GM18526 (cell line): ENCODE measurements around the gene BAZ2B.
A peak's percentile ranks its signal among the peaks of the same experiment; 100 is the strongest.

Experiments
- POLR2A ChIP-seq: IDR thresholded peaks from 3 replicates; pipeline ENCODE4 v1.6.1; 2011; ENCODE audit not compliant: insufficient read length; ENCODE audit errors: extremely low read depth

Gene BAZ2B

GRCh38 chr2:159635006-159635789, 18.9 kb upstream of the BAZ2B start:
- no peak for TF ChIP-seq POLR2A

DNA sequence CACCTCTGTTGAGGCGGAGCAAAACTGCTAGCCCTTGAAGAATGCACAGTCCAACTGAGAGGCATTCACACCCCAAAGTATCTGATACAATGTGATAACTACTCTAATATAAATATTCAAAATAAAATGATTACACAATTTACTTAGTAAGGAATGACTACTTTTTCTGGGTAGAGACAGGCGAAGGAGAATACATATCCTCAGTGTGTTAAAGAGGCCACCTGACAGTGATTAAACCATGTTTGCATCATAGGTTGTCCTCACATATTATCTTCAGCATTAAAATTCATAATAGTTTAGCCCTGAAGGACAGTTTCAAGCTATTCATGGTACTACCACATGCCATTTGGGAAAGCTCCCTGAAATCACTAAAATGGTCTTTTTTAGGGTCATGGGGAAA, 16.9 kb upstream of the BAZ2B start:
- no peak for TF ChIP-seq POLR2A

GRCh38 chr2:159623436-159623835, 7.1 kb upstream of the BAZ2B start:
- TF ChIP-seq POLR2A, result no peak

GRCh38 chr2:159622966-159623365, 6.6 kb upstream of the BAZ2B start:
- TF ChIP-seq POLR2A, result no peak

- no peak for TF ChIP-seq POLR2A
These were observed 4.4 kb upstream of the BAZ2B start for GRCh38 chr2:159620796-159621195.

GRCh38 chr2:159617646-159618045, 1.3 kb upstream of the BAZ2B start:
- TF ChIP-seq POLR2A, result no peak

DNA sequence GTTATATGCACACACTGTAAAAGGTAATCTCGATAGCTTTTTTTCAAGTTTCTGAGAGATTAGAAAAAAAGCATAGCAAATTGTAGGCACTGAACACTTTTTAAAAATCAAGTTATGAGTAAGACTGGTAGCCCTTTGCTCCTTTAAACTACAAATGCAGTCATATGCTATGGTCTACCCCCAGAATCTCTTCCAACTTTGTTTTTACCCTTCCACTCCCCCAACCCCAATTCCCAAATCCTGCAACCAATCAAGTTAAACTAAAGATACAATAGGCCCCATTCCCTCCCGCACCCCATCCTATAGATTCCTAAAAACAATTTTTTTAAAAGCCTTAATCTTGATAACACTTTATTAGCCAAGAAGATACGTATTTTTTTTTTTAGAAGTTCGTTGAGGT, 752 bp upstream of the BAZ2B start:
- no peak for TF ChIP-seq POLR2A

GRCh38 chr2:159615367-159616285, 722 bp downstream of the BAZ2B start:
- peak; percentile 45 for TF ChIP-seq POLR2A

DNA sequence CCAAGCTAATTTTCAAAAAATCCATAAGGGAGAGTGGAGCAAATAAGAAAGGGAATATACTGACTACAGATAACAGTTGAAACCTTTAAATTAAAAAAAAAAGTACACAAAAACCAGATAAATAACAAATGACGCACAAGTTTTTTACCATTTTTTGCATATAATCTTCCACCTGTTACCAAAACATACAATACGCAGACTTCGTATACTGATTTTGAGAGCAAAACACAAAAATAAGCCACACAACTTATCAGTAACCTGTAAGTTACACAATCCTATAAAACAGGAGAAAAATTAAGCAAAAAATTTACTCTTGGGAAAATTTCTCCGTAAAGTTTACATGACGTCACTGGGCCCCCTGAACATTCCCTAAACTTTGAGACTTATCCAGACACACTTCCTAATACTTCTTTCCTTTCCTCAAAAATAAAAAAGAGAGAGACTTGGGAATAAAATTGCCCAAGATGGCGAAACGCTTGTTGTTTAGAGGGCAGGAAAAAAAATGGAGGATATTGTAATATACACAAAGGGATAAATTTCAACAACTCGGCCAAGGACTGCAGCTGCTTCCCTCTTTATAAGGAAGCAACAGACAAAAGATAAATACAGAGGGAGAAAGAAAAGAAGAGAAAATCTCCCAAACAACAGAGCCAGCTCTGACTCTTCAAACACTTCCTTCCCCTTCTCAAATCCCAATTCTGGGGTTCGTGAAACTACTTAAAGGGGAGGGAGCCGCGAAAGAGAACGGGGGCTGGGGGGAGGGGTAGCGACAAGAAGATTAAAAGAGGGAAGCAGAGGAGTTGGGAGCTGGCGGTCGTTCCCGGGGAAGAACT, 1.6 kb downstream of the BAZ2B start:
- no peak for TF ChIP-seq POLR2A

GRCh38 chr2:159613651-159614285, 2.6 kb downstream of the BAZ2B start:
- no peak for TF ChIP-seq POLR2A

DNA sequence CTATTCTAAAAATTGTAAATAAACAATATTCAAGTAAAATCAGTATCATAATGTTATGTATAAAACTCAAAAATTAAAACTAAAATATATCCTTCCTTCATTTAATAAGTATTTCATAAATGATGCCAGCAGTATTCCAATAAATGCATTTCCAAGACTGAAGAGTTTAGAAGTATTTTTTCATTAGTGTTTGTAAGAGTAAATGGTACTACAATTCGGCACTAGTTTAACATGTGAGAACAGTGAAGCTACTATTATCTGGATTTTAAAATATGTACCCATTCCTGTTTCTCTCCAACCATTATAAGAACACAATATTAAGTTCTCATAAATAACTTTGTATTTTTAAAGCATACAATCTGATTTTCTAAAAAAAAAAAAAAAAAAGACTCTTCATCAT, 3.3 kb downstream of the BAZ2B start:
- no peak for TF ChIP-seq POLR2A

GRCh38 chr2:159612255-159612901, 4.0 kb downstream of the BAZ2B start:
- no peak for TF ChIP-seq POLR2A

GRCh38 chr2:159609811-159610549, 6.4 kb downstream of the BAZ2B start:
- no peak for TF ChIP-seq POLR2A

GRCh38 chr2:159608723-159609308, 7.5 kb downstream of the BAZ2B start:
- TF ChIP-seq POLR2A, result no peak

- no peak for TF ChIP-seq POLR2A
These were observed 8.2 kb downstream of the BAZ2B start for GRCh38 chr2:159608108-159608507.
